Heart right ventricle (tissue), 16 donors: ENCODE measurements around the gene LRRC23. TPM values are rescaled to one million over a fixed set of nuclear protein-coding genes. Genes with fewer than 3 reads are reported as not detected.
A peak's percentile ranks its signal among the peaks of the same experiment; 100 is the strongest.

ENCODE experiments used
- ATAC-seq, 8 donors: fragments of 200-7000 bp; cut with Tn5 transposase; one replicate each; pipeline ENCODE4 v1.9.1; 2020; ENCODE audit warnings: mild to moderate bottlenecking in 8 of 8, moderate library complexity in 8 of 8, moderate number of reproducible peaks in 1 of 8
- DNase-seq, 2 donors: peaks; one replicate each; pipeline ENCODE4 v3.0.0-alpha.2; 2020
- H3K27ac ChIP-seq, 10 donors: fragments of 200-600 bp; sonication (generic) in 2 of 10; one replicate each; pipeline versions ENCODE4 v1.5.0 to v1.8.0; 2020 to 2022; ENCODE audit warnings: mild to moderate bottlenecking in 3 of 10
- H3K27me3 ChIP-seq, 7 donors: fragments of 200-600 bp; one replicate each; pipeline ENCODE4 v1.8.0; 2021 to 2022; ENCODE audit warnings: mild to moderate bottlenecking in 2 of 7
- H3K36me3 ChIP-seq, 9 donors: fragments of 200-600 bp; sonication (generic) in 1 of 9; one replicate each; pipeline versions ENCODE4 v1.5.0 to v1.8.0; 2020 to 2022; ENCODE audit warnings: mild to moderate bottlenecking in 2 of 9
- H3K4me1 ChIP-seq, 9 donors: fragments of 200-600 bp; sonication (generic) in 1 of 9; one replicate each; pipeline versions ENCODE4 v1.5.0 to v1.8.0; 2020 to 2022; ENCODE audit warnings: mild to moderate bottlenecking in 4 of 9
- H3K4me3 ChIP-seq, 10 donors: fragments of 200-600 bp; sonication (generic) in 2 of 10; one replicate each; pipeline versions ENCODE4 v1.5.0 to v1.8.0; 2020 to 2022; ENCODE audit warnings: mild to moderate bottlenecking in 7 of 10, moderate library complexity in 2 of 10
- H3K9me3 ChIP-seq, 11 donors: fragments of 200-600 bp in 10 of 11; sonication (generic) in 2 of 11; one replicate each; pipeline versions ENCODE4 v1.5.0 to v1.8.0; 2013 to 2022; ENCODE audit warnings: mild to moderate bottlenecking in 2 of 11, control low read depth in 1 of 11, moderate library complexity in 1 of 11
- WGBS, 2 donors: extraction: QIAGEN DNeasy Blood & Tissue Kit; methylation state at CpG; one replicate each; pipeline ENCODE4 v1.1.7; 2013; ENCODE audit warnings: inconsistent platforms in 1 of 2; 5-methylcytosine and 5-hydroxymethylcytosine counted together
- intact Hi-C, 10 donors: fragments of 100-400 bp; cut with DNase I; formaldehyde crosslinking; loops; one replicate each; pipeline versions ENCODE4 v1.11.1 to v1.14.2; 2022
- polyA plus RNA-seq, 2 donors: library from polyadenylated mRNA; stranded (reverse); fragments of 200-250 nt; gene quantifications; one replicate each; pipeline ENCODE4 v1.2.3, GENCODE V29; 2013
- total RNA-seq, 10 donors: library from RNA; stranded (reverse); fragmentation: NEBNext Ultra II Directional in 3 of 10; extraction: Animal tissue kit (Norgen Biotek cat#: 25700) in 3 of 10; gene quantifications; one replicate each; pipeline versions ENCODE4 v1.2.1 to v1.2.4, GENCODE V29; 2021 to 2023
- TF ChIP-seq, protein P1 (sequence below), 9 donors: fragments of 200-600 bp; sonication (generic) in 2 of 9; IDR thresholded peaks; one replicate each; pipeline versions ENCODE4 v1.5.0 to v1.8.0; 2021 to 2022; ENCODE audit warnings: antibody characterized with exemption in 9 of 9, mild to moderate bottlenecking in 5 of 9, moderate library complexity in 1 of 9
- donor health status: Arrhythmogenic right ventricular cardiomyopathy.
- donor health status: ischemic (EF 13 %, LVEDD 7.1; RV severe dilation, severe dysfunction).
- donor health status: healthy with polysubstance abuse.
- donor health status: DM: no; HTN: yes; CAD: no.
- donor health status: DM: no; HTN: no; CAD: no.
- donor health status: ischemic (EF 25% LVEDD 6.9; RV normal size, moderate dysfunction).
- donor health status: ischemic (EF 25% LVEDD 5.7; RV mildly dilated, moderate dysfunction).
- donor health status: healthy.
- donor health status: DM: yes; HTN: yes; CAD: no.
- donor health status: Ischemic cardiomyopathy.
- donor health status: ischemic (EF 35%, LVEDD 5.7; RV mildly dilated, moderate dysfunction).
- donor health status: nonischemic (EF 11% LVEDD 7.7; RV severe dilation, severe dysfunction).
- donor health status: DM: yes; HTN: yes; CAD: no.
- donor health status: PGD.
- donor health status: ischemic (EF 29% LVEDD 5.4; RV normal size, mild dysfunction).
- donor health status: nonischemic (EF 23%, LVEDD 6.1; RV moderate dilation, normal function).

The LRRC23 gene
- total and polyA plus RNA-seq, 12 donors: 6.5 to 16.6 (median 11.9) TPM

GRCh38 chr12:6946920-6947374 is 42.3 kb downstream of the LRRC23 start:
- peaks cover 18 to 81% (median 33%) of the 10 kb centered on the region in 9 donors for H3K4me1 ChIP-seq
- peaks cover 0 to 30% (median 7%) of the 10 kb centered on the region in 9 donors for H3K36me3 ChIP-seq
- peak overlapping the region in 5 of 10 donors; percentile 27 to 45 (median 34) for H3K4me3 ChIP-seq
- H3K9me3 ChIP-seq: no peaks in the 10 kb centered on the region
- 75 to 78% methylated on average over 8 of the region's 8 CpGs for WGBS, 2 donors
- peak overlapping the region in 4 of 10 donors; percentile 47 to 96 (median 75) for H3K27ac ChIP-seq
- no peak for DNase-seq
- TF ChIP-seq, protein P1, sequence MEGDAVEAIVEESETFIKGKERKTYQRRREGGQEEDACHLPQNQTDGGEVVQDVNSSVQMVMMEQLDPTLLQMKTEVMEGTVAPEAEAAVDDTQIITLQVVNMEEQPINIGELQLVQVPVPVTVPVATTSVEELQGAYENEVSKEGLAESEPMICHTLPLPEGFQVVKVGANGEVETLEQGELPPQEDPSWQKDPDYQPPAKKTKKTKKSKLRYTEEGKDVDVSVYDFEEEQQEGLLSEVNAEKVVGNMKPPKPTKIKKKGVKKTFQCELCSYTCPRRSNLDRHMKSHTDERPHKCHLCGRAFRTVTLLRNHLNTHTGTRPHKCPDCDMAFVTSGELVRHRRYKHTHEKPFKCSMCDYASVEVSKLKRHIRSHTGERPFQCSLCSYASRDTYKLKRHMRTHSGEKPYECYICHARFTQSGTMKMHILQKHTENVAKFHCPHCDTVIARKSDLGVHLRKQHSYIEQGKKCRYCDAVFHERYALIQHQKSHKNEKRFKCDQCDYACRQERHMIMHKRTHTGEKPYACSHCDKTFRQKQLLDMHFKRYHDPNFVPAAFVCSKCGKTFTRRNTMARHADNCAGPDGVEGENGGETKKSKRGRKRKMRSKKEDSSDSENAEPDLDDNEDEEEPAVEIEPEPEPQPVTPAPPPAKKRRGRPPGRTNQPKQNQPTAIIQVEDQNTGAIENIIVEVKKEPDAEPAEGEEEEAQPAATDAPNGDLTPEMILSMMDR (IDR thresholded peaks at IDR 0.05): no peak
- H3K27me3 ChIP-seq: no peaks in the 10 kb centered on the region
- intact Hi-C loops: loop anchor here in 7 of 10 donors (5.0 to 10.0 kb wide), 8 partner anchors 82 to 168 kb away; partner anchors contain the start of genes C1R (in 3 of the 7), C1RL (in 1 of the 7) and TPI1 (in 1 of the 7)
- ATAC-seq: no peak

DNA sequence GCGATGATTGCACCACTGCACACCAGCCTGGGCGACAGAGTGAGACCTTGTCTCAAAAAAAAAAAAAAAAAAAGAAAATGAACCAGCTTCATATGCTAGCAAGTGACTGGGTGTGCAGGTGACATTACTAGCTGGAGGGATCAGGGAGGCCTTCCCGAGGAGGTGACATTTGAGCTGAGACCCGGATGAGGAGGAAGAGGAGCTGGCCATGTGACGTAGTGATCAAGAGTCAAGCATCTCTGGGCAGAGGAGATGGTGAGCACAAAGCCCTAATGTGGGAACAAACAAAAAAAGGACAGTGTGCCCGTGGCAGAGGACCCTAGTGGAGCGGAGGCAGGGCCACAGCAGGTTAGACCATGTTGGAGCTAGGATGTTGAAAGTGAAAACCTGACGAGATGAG is 43.0 kb downstream of the LRRC23 start:
- DNase-seq (peak in 1 of 2 donors; percentile 7), ATAC-seq (no peak)
- Histone ChIP-seq H3K27ac (peak overlapping the region in 1 of 10 donors; percentile 96), H3K36me3 (peaks cover 0 to 24% (median 7%) of the 10 kb centered on the region in 9 donors), H3K27me3 (no peaks in the 10 kb centered on the region), H3K4me3 (no peak overlapping the region), H3K4me1 (peaks cover 18 to 78% (median 29%) of the 10 kb centered on the region in 9 donors), H3K9me3 (no peaks in the 10 kb centered on the region)
- intact Hi-C loops: loop anchor here in 7 of 10 donors (5.0 to 10.0 kb wide), 8 partner anchors 83 to 167 kb away; partner anchors contain the start of genes C1R (in 3 of the 7), C1RL (in 1 of the 7) and TPI1 (in 1 of the 7)
- TF ChIP-seq, protein P1 (IDR thresholded peaks at IDR 0.05): no peak
- 89 to 93% methylated on average over 8 of the region's 8 CpGs for WGBS, 2 donors

DNA sequence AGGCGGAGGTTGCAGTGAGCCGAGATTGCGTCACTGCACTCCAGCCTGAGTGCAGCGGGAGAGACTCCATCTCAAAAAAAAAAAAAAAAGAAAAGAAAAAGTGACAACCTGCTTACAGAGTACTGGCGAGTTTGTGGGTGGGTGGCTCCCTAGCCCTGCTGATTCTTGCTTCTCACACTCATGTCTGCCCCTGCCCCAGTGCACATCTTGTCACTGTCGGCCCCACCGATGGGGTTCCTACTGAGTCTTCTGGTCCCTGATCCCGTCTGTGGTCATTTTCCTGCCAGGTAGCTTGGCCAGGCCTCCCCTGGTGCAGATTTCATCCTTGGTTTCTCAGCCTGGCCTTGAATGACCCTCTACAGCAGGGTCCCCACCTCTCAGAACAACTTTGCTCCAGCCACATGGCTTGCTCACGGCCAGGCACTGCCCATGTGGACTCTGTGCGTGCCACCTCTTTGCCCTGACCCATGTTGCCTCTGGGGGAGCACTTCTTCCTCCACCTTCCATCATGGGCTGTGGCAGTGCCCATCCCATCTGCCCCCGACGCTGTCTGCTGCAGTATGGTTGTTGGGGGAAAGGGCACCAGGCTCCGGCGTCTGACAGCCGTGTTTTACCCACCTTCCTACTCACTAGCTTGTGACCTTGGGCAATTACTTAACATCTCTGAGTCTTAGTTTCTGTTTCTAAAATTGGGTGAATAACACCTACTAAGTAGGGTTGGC is 44.4 kb downstream of the LRRC23 start:
- H3K27me3 ChIP-seq: no peaks in the 10 kb centered on the region
- ATAC-seq (no peak), DNase-seq (peak in 1 of 2 donors; percentile 9)
- TF ChIP-seq, protein P1 (IDR thresholded peaks at IDR 0.05): peak in 1 of 9 donors; percentile 18
- intact Hi-C loops: loop anchor here in 7 of 10 donors (5.0 to 10.0 kb wide), 8 partner anchors 84 to 166 kb away; partner anchors contain the start of genes C1R (in 3 of the 7), C1RL (in 1 of the 7) and TPI1 (in 1 of the 7)
- no peaks in the 10 kb centered on the region for H3K9me3 ChIP-seq
- peaks cover 0 to 24% (median 7%) of the 10 kb centered on the region in 9 donors for H3K36me3 ChIP-seq
- H3K4me3 ChIP-seq: no peak overlapping the region
- H3K27ac ChIP-seq: peak overlapping the region in 1 of 10 donors; percentile 69
- H3K4me1 ChIP-seq: peaks cover 18 to 82% (median 32%) of the 10 kb centered on the region in 9 donors
- 87 to 92% methylated on average over 15 of the region's 15 CpGs for WGBS, 2 donors

DNA sequence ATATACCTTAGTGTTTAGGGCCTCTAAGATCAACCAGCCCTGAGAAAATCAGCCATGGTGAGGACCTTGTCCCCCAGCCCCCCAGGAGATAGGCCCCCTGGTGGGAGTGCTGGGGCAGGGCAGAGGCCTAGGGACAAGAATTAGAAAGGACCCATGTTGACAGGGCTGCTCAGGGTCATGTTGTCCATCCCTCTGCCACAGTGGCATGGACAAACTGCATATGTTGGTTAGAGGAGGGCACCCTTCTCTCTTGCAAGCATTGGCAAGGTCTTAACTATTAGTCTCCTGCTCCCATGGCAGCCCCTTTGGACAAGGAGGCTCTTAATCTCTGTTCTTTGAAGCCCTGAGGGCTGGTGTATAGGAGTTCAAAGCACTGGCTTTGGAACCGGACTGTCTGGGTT is 45.8 kb downstream of the LRRC23 start:
- no peaks in the 10 kb centered on the region for H3K9me3 ChIP-seq
- intact Hi-C loops: loop anchor here in 1 of 10 donors (10.0 kb wide), 1 partner anchor 164 kb away; no protein-coding TSS in a partner anchor
- TF ChIP-seq, protein P1 (IDR thresholded peaks at IDR 0.05): peak in 1 of 9 donors; percentile 37
- DNase-seq (no peak), ATAC-seq (no peak)
- H3K4me3 ChIP-seq: peak overlapping the region in 1 of 10 donors; percentile 80
- H3K36me3 ChIP-seq: peaks cover 0 to 32% (median 7%) of the 10 kb centered on the region in 9 donors
- H3K27me3 ChIP-seq: no peaks in the 10 kb centered on the region
- WGBS, 2 donors: 79 to 86% methylated on average over 1 of the region's 1 CpG
- peak overlapping the region in 2 of 10 donors; percentile 21 to 98 for H3K27ac ChIP-seq
- peaks cover 12 to 82% (median 27%) of the 10 kb centered on the region in 9 donors for H3K4me1 ChIP-seq
